HCT116 (cell line): Measurements from ENCODE around the gene SLC16A12. TPM values are rescaled to one million over a fixed set of nuclear protein-coding genes. Genes with fewer than 3 reads are reported as not detected.
"Not testable (repeated sequence)": the region's sequence is repeated elsewhere in the genome, so short reads cannot be mapped to it uniquely, and the experiment has no call there.

ENCODE experiments used
- ATAC-seq: fragments of 200-7000 bp; cut with Tn5 transposase; 2 replicates; pipeline ENCODE4 v1.9.1; 2020; ENCODE audit warnings: mild to moderate bottlenecking, moderate library complexity
- BruUV-seq: library from RNA; stranded (reverse); fragments of 400-500 nt; replicated peaks from 2 replicates; lab custom pipeline; 2021; lab: Mats Ljungman, UMichigan
- CTCF ChIA-PET: fragments of 300-600 bp; sonication (Branson Sonifier 250); formaldehyde crosslinking; loops from one replicate; lab custom pipeline; 2021; ENCODE audit warnings: antibody characterized with exemption; lab: Charles Lee
- POLR2A ChIA-PET: fragments of 300-600, 350-600 bp; sonication (Branson Sonifier 250); formaldehyde crosslinking; loops from one replicate; lab custom pipeline; 2021; ENCODE audit warnings: antibody characterized with exemption; lab: Charles Lee
- RAD21 ChIA-PET, 2 experiments: fragments of 300-600 bp; sonication (Branson Sonifier 250); formaldehyde crosslinking; loops; one replicate each; lab custom pipeline; 2023; ENCODE audit warnings: low total read pairs in 2 of 2; ENCODE audit not compliant: uncharacterized antibody in 2 of 2, unreplicated experiment in 2 of 2, low non-redundant PET in 1 of 2; lab: Charles Lee
- DNase-seq: peaks from one replicate; pipeline ENCODE4 v3.0.0-alpha.2; 2010; ENCODE audit warnings: low read depth, low spot score
- H2AFZ ChIP-seq: fragments of 200-600 bp; shearing (Covaris generic), sonication (generic); 2 replicates; pipeline ENCODE4 v1.6.1; 2017; ENCODE audit warnings: low read depth, mixed run types, mixed read lengths, antibody characterized with exemption, low read length; ENCODE audit not compliant: poor library complexity, severe bottlenecking
- H3K27ac ChIP-seq: 2 replicates; pipeline ENCODE4 v1.5.1; 2012; ENCODE audit warnings: low read depth, low read length
- H3K27me3 ChIP-seq: fragments of 200-600 bp; sonication (generic); 2 replicates; pipeline ENCODE4 v1.6.1; 2016; ENCODE audit warnings: mixed run types, low read length, mixed read lengths; ENCODE audit not compliant: insufficient read depth
- H3K36me3 ChIP-seq, 2 experiments: fragments of 200-500 bp in 1 of 2; fragments of 200-600 bp in 1 of 2; sonication (Bioruptor generic) in 1 of 2; sonication (generic) in 1 of 2; 2 replicates each; pipeline versions ENCODE4 v1.5.1 to v1.6.1; 2014 to 2016; ENCODE audit warnings: low read length in 2 of 2, inconsistent platforms in 1 of 2, mixed read lengths in 1 of 2, mixed run types in 1 of 2; ENCODE audit not compliant: insufficient read depth in 2 of 2, control insufficient read depth in 1 of 2
- H3K4me1 ChIP-seq, 2 experiments: fragments of 200-600 bp in 1 of 2; sonication (generic) in 1 of 2; 2 replicates each; pipeline versions ENCODE4 v1.5.1 to v1.6.1; 2012 to 2017; ENCODE audit warnings: low read length in 2 of 2, inconsistent platforms in 1 of 2, mild to moderate bottlenecking in 1 of 2, mixed read lengths in 1 of 2, mixed run types in 1 of 2, moderate library complexity in 1 of 2; ENCODE audit not compliant: insufficient read depth in 2 of 2, control insufficient read depth in 1 of 2
- H3K4me2 ChIP-seq: fragments of 200-600 bp; sonication (generic); 2 replicates; pipeline ENCODE4 v1.6.1; 2017; ENCODE audit warnings: mixed run types, low read length, mixed read lengths
- H3K4me3 ChIP-seq, 2 experiments: fragments of 200-600 bp in 1 of 2; sonication (generic) in 1 of 2; replicated peaks in 1 of 2; 2 replicates each; pipeline ENCODE4 v1.5.1; 2011 to 2016; ENCODE audit warnings: low read length in 2 of 2, control low read depth in 1 of 2, low read depth in 1 of 2, mild to moderate bottlenecking in 1 of 2, mixed read lengths in 1 of 2, mixed run types in 1 of 2
- H3K79me2 ChIP-seq: fragments of 200-600 bp; sonication (generic); 2 replicates; pipeline ENCODE4 v1.6.1; 2017; ENCODE audit warnings: mild to moderate bottlenecking, mixed run types, low read length, moderate library complexity, mixed read lengths; ENCODE audit not compliant: insufficient read depth
- H3K9ac ChIP-seq: fragments of 200-600 bp; sonication (generic); 2 replicates; pipeline ENCODE4 v1.6.1; 2016; ENCODE audit warnings: low read length, mixed read lengths
- H3K9me2 ChIP-seq: fragments of 200-600 bp; sonication (generic), shearing (Covaris generic); 2 replicates; pipeline ENCODE4 v1.6.1; 2017; ENCODE audit warnings: mixed run types, mild to moderate bottlenecking, moderate library complexity; ENCODE audit not compliant: insufficient read depth
- H3K9me3 ChIP-seq, 2 experiments: fragments of 200-500 bp in 1 of 2; fragments of 200-600 bp in 1 of 2; sonication (Bioruptor generic) in 1 of 2; sonication (generic) in 1 of 2; 2 replicates each; pipeline ENCODE4 v1.6.1; 2014 to 2017; ENCODE audit warnings: low read length in 2 of 2, mixed read lengths in 2 of 2, inconsistent platforms in 1 of 2, low read depth in 1 of 2, mild to moderate bottlenecking in 1 of 2, mixed run types in 1 of 2, moderate library complexity in 1 of 2; ENCODE audit not compliant: control insufficient read depth in 1 of 2, insufficient read depth in 1 of 2
- H4K20me1 ChIP-seq: fragments of 200-600 bp; sonication (generic), shearing (Covaris generic); 2 replicates; pipeline ENCODE4 v1.6.1; 2017; ENCODE audit warnings: mixed run types, mild to moderate bottlenecking, moderate library complexity; ENCODE audit not compliant: insufficient read depth
- intact Hi-C: fragments of 100-400 bp; cut with micrococcal nuclease; formaldehyde crosslinking; loops from 2 replicates; pipeline ENCODE4 v1.10.0; 2022
- total RNA-seq: library from RNA; stranded (reverse); gene quantifications from one replicate; pipeline ENCODE4 v1.2.1, GENCODE V29; 2021; ENCODE audit not compliant: unreplicated experiment

The SLC16A12 gene
- total RNA-seq, 1 experiment from 2014 or later: not detected

DNA sequence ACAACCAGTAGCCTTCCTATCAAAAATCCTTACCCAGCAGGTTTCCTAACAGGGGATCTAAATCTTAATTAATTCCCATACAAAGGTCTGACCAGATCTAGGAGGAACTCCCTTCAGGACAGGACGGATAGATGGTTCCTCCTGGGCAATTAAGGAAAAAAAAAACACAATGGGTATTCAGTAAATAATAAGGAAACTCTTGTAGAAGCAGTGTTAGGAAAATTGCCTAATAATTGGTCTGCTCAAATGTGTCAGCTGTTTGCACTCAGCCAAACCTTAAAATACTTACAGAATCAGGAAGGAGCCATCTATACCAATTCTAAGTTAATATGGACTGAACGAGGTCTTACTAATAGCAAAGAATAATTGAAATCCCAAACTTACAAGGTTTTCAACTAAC, 124.3 kb downstream of the SLC16A12 start:
- CTCF ChIA-PET, BruUV-seq, H3K27ac ChIP-seq: not testable (repeated sequence)

DNA sequence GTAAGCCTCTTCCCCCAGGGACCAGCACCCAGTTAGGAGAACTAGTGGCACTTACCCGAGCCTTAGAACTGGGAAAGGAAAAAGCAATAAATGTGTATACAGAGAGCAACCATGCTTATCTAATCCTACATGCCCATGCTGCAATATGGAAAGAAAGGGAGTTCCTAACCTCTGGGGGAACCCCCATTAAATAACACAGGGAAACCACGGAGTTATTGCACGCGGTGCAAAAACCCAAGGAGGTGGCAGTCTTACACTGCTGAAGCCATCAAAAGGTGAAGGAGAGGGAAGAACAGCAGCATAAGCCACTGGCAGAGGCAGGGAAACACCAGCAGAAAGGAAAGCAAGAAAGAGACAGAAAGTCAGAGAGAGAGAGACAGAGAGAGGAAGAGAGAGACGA, 124.8 kb downstream of the SLC16A12 start:
- H3K9ac ChIP-seq, H3K4me1 ChIP-seq, H3K9me3 ChIP-seq, H3K27ac ChIP-seq, POLR2A ChIA-PET, intact Hi-C loops, RAD21 ChIA-PET, BruUV-seq, H2AFZ ChIP-seq, H3K9me2 ChIP-seq, ATAC-seq, DNase-seq, H3K36me3 ChIP-seq, H3K27me3 ChIP-seq, H3K4me2 ChIP-seq, H4K20me1 ChIP-seq, H3K79me2 ChIP-seq, H3K4me3 ChIP-seq, CTCF ChIA-PET: not testable (repeated sequence)

More for the DNA sequence above, 124.3 kb downstream of the SLC16A12 start:
- H3K36me3 ChIP-seq, intact Hi-C loops, DNase-seq, H3K4me3 ChIP-seq, H3K9ac ChIP-seq, POLR2A ChIA-PET, H3K4me2 ChIP-seq, H4K20me1 ChIP-seq, ATAC-seq, H3K9me2 ChIP-seq, H3K27me3 ChIP-seq, H2AFZ ChIP-seq, H3K9me3 ChIP-seq, RAD21 ChIA-PET: not testable (repeated sequence)
- H3K79me2 ChIP-seq: peaks cover 12% of the 10 kb centered on the region
- peaks cover 7 to 14% of the 10 kb centered on the region in 2 experiments; a peak in 3 of 4 replicates for H3K4me1 ChIP-seq

DNA sequence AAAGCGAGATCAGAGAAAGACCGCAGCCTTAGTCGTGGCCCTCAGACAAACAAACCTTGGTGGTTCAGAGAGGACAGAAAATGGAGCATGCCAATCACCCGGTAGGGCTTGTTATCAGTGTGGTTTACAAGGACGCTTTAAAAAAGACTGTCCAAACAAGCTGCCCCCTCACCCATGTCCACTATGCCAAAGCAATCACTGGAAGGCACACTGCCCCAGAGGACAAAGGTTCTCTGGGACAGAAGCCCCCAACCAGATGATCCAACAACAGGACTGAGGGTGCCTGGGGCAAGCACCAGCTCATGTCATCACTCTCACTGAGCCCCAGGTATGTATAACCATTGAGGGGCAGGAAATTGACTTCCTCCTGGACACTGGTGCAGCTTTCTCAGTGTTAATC, 126.1 kb downstream of the SLC16A12 start:
- BruUV-seq, H3K36me3 ChIP-seq, intact Hi-C loops, H3K9ac ChIP-seq, H3K4me1 ChIP-seq, H3K27ac ChIP-seq, RAD21 ChIA-PET, H4K20me1 ChIP-seq, H3K4me2 ChIP-seq, DNase-seq, H3K9me3 ChIP-seq, H3K27me3 ChIP-seq, H3K4me3 ChIP-seq, CTCF ChIA-PET, H3K9me2 ChIP-seq, POLR2A ChIA-PET, H3K79me2 ChIP-seq, H2AFZ ChIP-seq, ATAC-seq: not testable (repeated sequence)

DNA sequence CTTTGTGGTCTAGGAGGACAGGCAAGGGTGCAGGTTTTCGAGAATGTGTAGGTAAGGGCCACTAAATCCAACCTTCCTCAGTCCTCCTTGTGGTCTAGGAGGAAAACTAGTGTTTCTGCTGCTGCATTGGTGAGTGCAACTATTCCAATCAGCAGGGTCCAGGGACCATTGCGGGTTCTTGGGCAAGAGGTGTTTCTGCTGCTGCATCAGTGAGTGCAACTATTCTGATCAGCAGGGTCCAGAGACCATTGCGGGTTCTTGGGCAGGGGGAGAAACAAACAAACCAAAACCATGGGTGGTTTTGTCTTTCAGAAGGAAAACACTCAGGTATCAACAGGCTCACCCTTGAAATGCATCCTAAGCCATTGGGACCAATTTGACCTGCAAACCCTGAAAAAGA, 127.6 kb downstream of the SLC16A12 start:
- ATAC-seq, H4K20me1 ChIP-seq, H3K4me1 ChIP-seq, H3K27me3 ChIP-seq, H3K36me3 ChIP-seq, H3K4me3 ChIP-seq, H3K9me2 ChIP-seq, DNase-seq, H3K4me2 ChIP-seq, POLR2A ChIA-PET, H3K27ac ChIP-seq, CTCF ChIA-PET, H2AFZ ChIP-seq, intact Hi-C loops, RAD21 ChIA-PET, BruUV-seq, H3K9me3 ChIP-seq, H3K9ac ChIP-seq, H3K79me2 ChIP-seq: not testable (repeated sequence)
